ENCODE data around the gene KRT84. TPM values are rescaled to one million over a fixed set of nuclear protein-coding genes. Genes with fewer than 3 reads are reported as not detected.
A peak's percentile ranks its signal among the peaks of the same experiment; 100 is the strongest.

The KRT84 gene
- total RNA-seq, 2 donors from 2014 or later = not detected

GRCh38 chr12:52343550-52343949, 41.9 kb downstream of the KRT84 start:
- 88% methylated on average over 2 of the region's 2 CpGs for WGBS
- intact Hi-C loops (cut with DNase I) = no loop called here
- TF ChIP-seq CTCF (IDR thresholded peaks at IDR 0.05) (no peak), POLR2AphosphoS5 (IDR thresholded peaks at IDR 0.05) (no peak), POLR2A (IDR thresholded peaks at IDR 0.05) (no peak)
- Histone ChIP-seq H3K36me3 (no peaks in the 10 kb centered on the region), H3K4me3 (no peak overlapping the region), H3K4me1 (replicated peaks) (peaks cover 2% of the 10 kb centered on the region), H3K27ac (no peak overlapping the region), H3K9me3 (no peaks in the 10 kb centered on the region), H3K27me3 (replicated peaks; ENCODE audit: insufficient read depth) (no peaks in the 10 kb centered on the region)
- no peak for DNase-seq (ENCODE audit: low spot score)

GRCh38 chr12:52342781-52343490, 42.5 kb downstream of the KRT84 start:
- intact Hi-C loops (cut with DNase I) = no loop called here
- TF ChIP-seq POLR2A (IDR thresholded peaks at IDR 0.05) (no peak), POLR2AphosphoS5 (IDR thresholded peaks at IDR 0.05) (no peak), CTCF (IDR thresholded peaks at IDR 0.05) (no peak)
- no peak for DNase-seq (ENCODE audit: low spot score)
- no peak overlapping the region for H3K4me3 ChIP-seq
- H3K4me1 ChIP-seq (replicated peaks) = peaks cover 2% of the 10 kb centered on the region
- no peaks in the 10 kb centered on the region for H3K27me3 ChIP-seq (replicated peaks; ENCODE audit: insufficient read depth)
- 77% methylated on average over 2 of the region's 2 CpGs for WGBS
- no peaks in the 10 kb centered on the region for H3K9me3 ChIP-seq
- no peaks in the 10 kb centered on the region for H3K36me3 ChIP-seq
- no peak overlapping the region for H3K27ac ChIP-seq

- intact Hi-C loops (cut with DNase I) = no loop called here
- Histone ChIP-seq H3K36me3 (no peaks in the 10 kb centered on the region), H3K27me3 (replicated peaks; ENCODE audit: insufficient read depth) (no peaks in the 10 kb centered on the region), H3K4me3 (no peak overlapping the region), H3K9me3 (no peaks in the 10 kb centered on the region), H3K27ac (no peak overlapping the region), H3K4me1 (replicated peaks) (peaks cover 2% of the 10 kb centered on the region)
- DNase-seq (ENCODE audit: low spot score) = no peak
- WGBS = 73% methylated on average over 8 of the region's 14 CpGs
- TF ChIP-seq CTCF (IDR thresholded peaks at IDR 0.05) (no peak), POLR2AphosphoS5 (IDR thresholded peaks at IDR 0.05) (peak; percentile 19), POLR2A (IDR thresholded peaks at IDR 0.05) (no peak)
These were observed 44.3 kb downstream of the KRT84 start for GRCh38 chr12:52341066-52341580.

- Histone ChIP-seq H3K4me3 (no peak overlapping the region), H3K27ac (no peak overlapping the region), H3K9me3 (no peaks in the 10 kb centered on the region), H3K27me3 (replicated peaks; ENCODE audit: insufficient read depth) (no peaks in the 10 kb centered on the region), H3K4me1 (replicated peaks) (no peaks in the 10 kb centered on the region), H3K36me3 (no peaks in the 10 kb centered on the region)
- intact Hi-C loops (cut with DNase I) = no loop called here
- no peak for TF ChIP-seq POLR2AphosphoS5 (IDR thresholded peaks at IDR 0.05)
- no peak for TF ChIP-seq POLR2A (IDR thresholded peaks at IDR 0.05)
- no peak for TF ChIP-seq CTCF (IDR thresholded peaks at IDR 0.05)
- 57% methylated on average over 10 of the region's 10 CpGs for WGBS
- no peak for DNase-seq (ENCODE audit: low spot score)
These were observed 47.1 kb downstream of the KRT84 start for GRCh38 chr12:52338241-52338960.
